H9 (cell line): ENCODE measurements around the gene ROBO2. TPM values are rescaled to one million over a fixed set of nuclear protein-coding genes. Genes with fewer than 3 reads are reported as not detected.

Experiments used
- DNase-seq: peaks from one replicate; pipeline ENCODE4 v3.0.0-alpha.2; 2017
- H2AFZ ChIP-seq: one replicate; pipeline ENCODE4 v1.6.1; 2013; ENCODE audit warnings: mild to moderate bottlenecking, low read length, control low read depth, moderate library complexity
- H2AK5ac ChIP-seq: 2 replicates; pipeline ENCODE4 v1.6.1; 2013; ENCODE audit warnings: low read length, control low read depth, mixed read lengths; ENCODE audit not compliant: insufficient read length
- H2BK120ac ChIP-seq: one replicate; pipeline ENCODE4 v1.6.1; 2013; ENCODE audit warnings: low read depth, mild to moderate bottlenecking, low read length, control low read depth, inconsistent platforms; ENCODE audit not compliant: poor library complexity, severe bottlenecking
- H2BK12ac ChIP-seq: 2 replicates; pipeline ENCODE4 v1.6.1; 2013; ENCODE audit warnings: low read length, control low read depth, mixed read lengths, low read depth; ENCODE audit not compliant: insufficient read length
- H2BK15ac ChIP-seq: 2 replicates; pipeline ENCODE4 v1.6.1; 2013; ENCODE audit warnings: low read depth, low read length, control low read depth
- H2BK20ac ChIP-seq: one replicate; pipeline ENCODE4 v1.6.1; 2013; ENCODE audit warnings: low read depth, mild to moderate bottlenecking, low read length, control low read depth, inconsistent platforms; ENCODE audit not compliant: poor library complexity, severe bottlenecking
- H2BK5ac ChIP-seq: 2 replicates; pipeline ENCODE4 v1.6.1; 2013; ENCODE audit warnings: low read length, control low read depth, mixed read lengths; ENCODE audit not compliant: insufficient read length
- H3K14ac ChIP-seq: 2 replicates; pipeline ENCODE4 v1.6.1; 2013; ENCODE audit warnings: low read length, control low read depth; ENCODE audit not compliant: insufficient read depth
- H3K18ac ChIP-seq: 2 replicates; pipeline ENCODE4 v1.6.1; 2013; ENCODE audit warnings: low read depth, mild to moderate bottlenecking, mixed read lengths, low read length, control low read depth; ENCODE audit not compliant: insufficient read length
- H3K23ac ChIP-seq: 2 replicates; pipeline ENCODE4 v1.6.1; 2013; ENCODE audit warnings: low read length, control low read depth, mixed read lengths, low read depth; ENCODE audit not compliant: insufficient read length
- H3K23me2 ChIP-seq: 2 replicates; pipeline ENCODE4 v1.6.1; 2013; ENCODE audit warnings: low read depth, mild to moderate bottlenecking, mixed read lengths, low read length, control low read depth; ENCODE audit not compliant: insufficient read length, poor library complexity, severe bottlenecking
- H3K27ac ChIP-seq: 2 replicates; pipeline ENCODE4 v1.5.1; 2013; ENCODE audit warnings: low read length, control low read depth, mixed read lengths, low read depth; ENCODE audit not compliant: insufficient read length
- H3K27me3 ChIP-seq: 2 replicates; pipeline ENCODE4 v1.6.1; 2013; ENCODE audit warnings: low read length, control low read depth, inconsistent platforms; ENCODE audit not compliant: insufficient read depth
- H3K4ac ChIP-seq: 2 replicates; pipeline ENCODE4 v1.6.1; 2013; ENCODE audit warnings: low read depth, mild to moderate bottlenecking, control low read depth, inconsistent platforms, low read length, moderate library complexity
- H3K4me1 ChIP-seq: 2 replicates; pipeline ENCODE4 v1.6.1; 2013; ENCODE audit warnings: low read length, control low read depth, inconsistent platforms; ENCODE audit not compliant: insufficient read depth
- H3K4me2 ChIP-seq: 2 replicates; pipeline ENCODE4 v1.6.1; 2013; ENCODE audit warnings: low read length, control low read depth, mixed read lengths; ENCODE audit not compliant: insufficient read length, insufficient read depth
- H3K56ac ChIP-seq: 2 replicates; pipeline ENCODE4 v1.6.1; 2013; ENCODE audit warnings: low read depth, mild to moderate bottlenecking, mixed read lengths, low read length, control low read depth; ENCODE audit not compliant: insufficient read length
- H3K79me1 ChIP-seq: 2 replicates; pipeline ENCODE4 v1.6.1; 2013; ENCODE audit warnings: low read depth, mild to moderate bottlenecking, moderate library complexity, low read length, control low read depth, inconsistent platforms; ENCODE audit not compliant: insufficient read depth, poor library complexity, severe bottlenecking
- H3K79me2 ChIP-seq: 2 replicates; pipeline ENCODE4 v1.6.1; 2013; ENCODE audit warnings: low read length, control low read depth, inconsistent platforms; ENCODE audit not compliant: insufficient read depth
- H3K9ac ChIP-seq: 2 replicates; pipeline ENCODE4 v1.6.1; 2013; ENCODE audit warnings: low read length, control low read depth, mixed read lengths; ENCODE audit not compliant: insufficient read length; ENCODE audit errors: extremely low read depth
- H3K9me3 ChIP-seq: one replicate; pipeline ENCODE4 v1.6.1; 2013; ENCODE audit warnings: low read depth, low read length, inconsistent platforms; ENCODE audit not compliant: control insufficient read depth
- H3T11ph ChIP-seq: one replicate; pipeline ENCODE4 v1.6.1; 2013; ENCODE audit warnings: mild to moderate bottlenecking, low read length, control low read depth, inconsistent platforms
- H4K20me1 ChIP-seq: one replicate; pipeline ENCODE4 v1.6.1; 2013; ENCODE audit not compliant: control insufficient read depth, insufficient read length, insufficient read depth
- H4K5ac ChIP-seq: 2 replicates; pipeline ENCODE4 v1.6.1; 2013; ENCODE audit warnings: low read depth, mild to moderate bottlenecking, mixed read lengths, low read length, control low read depth; ENCODE audit not compliant: insufficient read length
- H4K8ac ChIP-seq: replicated peaks from 2 replicates; pipeline ENCODE4 v1.6.1; 2013; ENCODE audit warnings: low read length, control low read depth, mixed read lengths, low read depth; ENCODE audit not compliant: insufficient read length
- H4K91ac ChIP-seq: 2 replicates; pipeline ENCODE4 v1.6.1; 2013; ENCODE audit warnings: low read depth, mild to moderate bottlenecking, moderate library complexity, mixed read lengths, low read length, control low read depth; ENCODE audit not compliant: insufficient read length
- H3K27ac Mint-ChIP-seq, 3 experiments: 2 replicates in 2 of 3; 3 replicates in 1 of 3; pipeline ENCODE4 v1.8.0; 2020 to 2021; ENCODE audit warnings: mixed read lengths in 3 of 3, mild to moderate bottlenecking in 1 of 3, moderate library complexity in 1 of 3
- H3K27me3 Mint-ChIP-seq: 2 replicates; pipeline ENCODE4 v1.8.0; 2021; ENCODE audit warnings: low read depth, mild to moderate bottlenecking, moderate library complexity, mixed read lengths
- H3K36me3 Mint-ChIP-seq, 3 experiments: 2 replicates in 2 of 3; 3 replicates in 1 of 3; pipeline ENCODE4 v1.8.0; 2020 to 2021; ENCODE audit warnings: low read depth in 3 of 3, mixed read lengths in 3 of 3; ENCODE audit not compliant: insufficient read depth in 1 of 3
- H3K4me1 Mint-ChIP-seq, 2 experiments: 2 replicates each; pipeline ENCODE4 v1.8.0; 2020; ENCODE audit warnings: mixed read lengths in 2 of 2
- H3K4me3 Mint-ChIP-seq, 2 experiments: 2 replicates in 1 of 2; 3 replicates in 1 of 2; pipeline ENCODE4 v1.8.0; 2020 to 2021; ENCODE audit warnings: mild to moderate bottlenecking in 2 of 2, mixed read lengths in 2 of 2, moderate library complexity in 1 of 2
- H3K9me3 Mint-ChIP-seq, 2 experiments: 2 replicates in 1 of 2; 3 replicates in 1 of 2; pipeline ENCODE4 v1.8.0; 2020; ENCODE audit warnings: mild to moderate bottlenecking in 2 of 2, mixed read lengths in 2 of 2, moderate library complexity in 1 of 2
- WGBS: extraction: QIAGEN DNeasy Blood & Tissue Kit; methylation state at CpG from one replicate; pipeline ENCODE4 v1.1.7; 2013; ENCODE audit warnings: missing lambda C conversion rate, low lambda C conversion rate, mixed read lengths; ENCODE audit not compliant: insufficient read length; ENCODE audit errors: extremely low coverage; 5-methylcytosine and 5-hydroxymethylcytosine counted together
- total RNA-seq: library from RNA; stranded (reverse); gene quantifications from 2 replicates; pipeline ENCODE4 v1.2.1, GENCODE V29; 2021
- TF ChIP-seq, protein P1 (sequence below): fragments of 200-600 bp; sonication (generic); conservative IDR thresholded peaks from 3 replicates; pipeline ENCODE4 v1.8.0; 2021; ENCODE audit warnings: antibody characterized with exemption, mild to moderate bottlenecking

ROBO2 gene
- total RNA-seq, 1 experiment from 2014 or later: 2.3 TPM

DNA sequence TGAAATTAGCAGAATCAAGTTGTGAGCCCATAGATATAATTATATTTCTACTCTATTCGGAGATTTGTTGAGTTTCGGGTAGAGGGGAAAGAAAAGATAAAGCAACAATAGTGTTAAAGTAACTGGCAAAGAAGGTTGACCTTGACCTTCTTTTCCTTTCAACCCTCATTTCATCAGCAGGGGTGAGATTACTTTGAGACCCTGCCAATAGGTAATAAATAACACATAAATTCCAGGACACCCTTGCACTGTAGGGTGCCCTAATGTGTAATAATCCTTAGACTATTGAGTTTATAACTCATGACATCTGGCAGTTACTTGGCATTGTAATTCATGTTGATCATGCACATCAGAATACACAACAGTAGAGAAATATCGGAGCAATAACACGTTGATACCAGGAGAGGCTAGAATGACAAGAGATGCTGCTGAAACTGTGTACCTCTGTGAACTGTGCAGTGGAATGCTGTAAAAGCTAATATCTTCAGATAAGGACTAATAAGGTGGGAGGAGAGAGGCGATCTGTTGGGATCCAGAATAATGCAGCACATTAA lies 426.7 kb downstream of the ROBO2 start:
- TF ChIP-seq, protein P1, sequence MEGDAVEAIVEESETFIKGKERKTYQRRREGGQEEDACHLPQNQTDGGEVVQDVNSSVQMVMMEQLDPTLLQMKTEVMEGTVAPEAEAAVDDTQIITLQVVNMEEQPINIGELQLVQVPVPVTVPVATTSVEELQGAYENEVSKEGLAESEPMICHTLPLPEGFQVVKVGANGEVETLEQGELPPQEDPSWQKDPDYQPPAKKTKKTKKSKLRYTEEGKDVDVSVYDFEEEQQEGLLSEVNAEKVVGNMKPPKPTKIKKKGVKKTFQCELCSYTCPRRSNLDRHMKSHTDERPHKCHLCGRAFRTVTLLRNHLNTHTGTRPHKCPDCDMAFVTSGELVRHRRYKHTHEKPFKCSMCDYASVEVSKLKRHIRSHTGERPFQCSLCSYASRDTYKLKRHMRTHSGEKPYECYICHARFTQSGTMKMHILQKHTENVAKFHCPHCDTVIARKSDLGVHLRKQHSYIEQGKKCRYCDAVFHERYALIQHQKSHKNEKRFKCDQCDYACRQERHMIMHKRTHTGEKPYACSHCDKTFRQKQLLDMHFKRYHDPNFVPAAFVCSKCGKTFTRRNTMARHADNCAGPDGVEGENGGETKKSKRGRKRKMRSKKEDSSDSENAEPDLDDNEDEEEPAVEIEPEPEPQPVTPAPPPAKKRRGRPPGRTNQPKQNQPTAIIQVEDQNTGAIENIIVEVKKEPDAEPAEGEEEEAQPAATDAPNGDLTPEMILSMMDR: no peak
- H4K20me1 ChIP-seq: no peaks in the 10 kb centered on the region
- H3K36me3 Mint-ChIP-seq: no peaks in the 10 kb centered on the region
- no peaks in the 10 kb centered on the region for H3K27me3 ChIP-seq
- no peak overlapping the region for H3K4me2 ChIP-seq
- H3K27ac Mint-ChIP-seq: no peak overlapping the region
- no peaks in the 10 kb centered on the region for H3K27me3 Mint-ChIP-seq
- H3K23ac ChIP-seq: no peak overlapping the region
- no peak overlapping the region for H2AK5ac ChIP-seq
- H4K5ac ChIP-seq: no peak overlapping the region
- no peak overlapping the region for H3K27ac ChIP-seq
- no peaks in the 10 kb centered on the region for H3K79me1 ChIP-seq
- no peak overlapping the region for H2BK12ac ChIP-seq
- no peaks in the 10 kb centered on the region for H3K9me3 ChIP-seq
- H3K23me2 ChIP-seq: no peaks in the 10 kb centered on the region
- H3K4me3 Mint-ChIP-seq: no peak overlapping the region
- no peak overlapping the region for H3K14ac ChIP-seq
- H2AFZ ChIP-seq: no peak overlapping the region
- H2BK15ac ChIP-seq: no peak overlapping the region
- H3K4ac ChIP-seq: no peak overlapping the region
- no peak overlapping the region for H2BK5ac ChIP-seq
- H3K79me2 ChIP-seq: no peaks in the 10 kb centered on the region
- H3K9ac ChIP-seq: no peak overlapping the region
- H3K9me3 Mint-ChIP-seq: no peaks in the 10 kb centered on the region
- H3K4me1 ChIP-seq: no peaks in the 10 kb centered on the region
- H2BK120ac ChIP-seq: no peak overlapping the region
- H3K4me1 Mint-ChIP-seq: 0 out of 4 replicates have a peak, but pooled peaks cover 0 to 2% of the 10 kb centered on the region in 2 experiments
- no peak overlapping the region for H3K56ac ChIP-seq
- DNase-seq: no peak
- WGBS: no CpG with 5 or more reads among the region's 5 CpGs
- no peak overlapping the region for H3T11ph ChIP-seq
- no peak overlapping the region for H2BK20ac ChIP-seq
- no peak overlapping the region for H3K18ac ChIP-seq
- no peak overlapping the region for H4K8ac ChIP-seq
- H4K91ac ChIP-seq: no peak overlapping the region
